H9 (cell line): ENCODE results near the gene RRP15. TPM values are rescaled to one million over a fixed set of nuclear protein-coding genes. Genes with fewer than 3 reads are reported as not detected.

Experiments used
- DNase-seq: peaks from one replicate; pipeline ENCODE4 v3.0.0-alpha.2; 2017
- H2AFZ ChIP-seq: one replicate; pipeline ENCODE4 v1.6.1; 2013; ENCODE audit warnings: mild to moderate bottlenecking, low read length, control low read depth, moderate library complexity
- H2AK5ac ChIP-seq: 2 replicates; pipeline ENCODE4 v1.6.1; 2013; ENCODE audit warnings: low read length, control low read depth, mixed read lengths; ENCODE audit not compliant: insufficient read length
- H2BK120ac ChIP-seq: one replicate; pipeline ENCODE4 v1.6.1; 2013; ENCODE audit warnings: low read depth, mild to moderate bottlenecking, low read length, control low read depth, inconsistent platforms; ENCODE audit not compliant: poor library complexity, severe bottlenecking
- H2BK12ac ChIP-seq: 2 replicates; pipeline ENCODE4 v1.6.1; 2013; ENCODE audit warnings: low read length, control low read depth, mixed read lengths, low read depth; ENCODE audit not compliant: insufficient read length
- H2BK15ac ChIP-seq: 2 replicates; pipeline ENCODE4 v1.6.1; 2013; ENCODE audit warnings: low read depth, low read length, control low read depth
- H2BK20ac ChIP-seq: one replicate; pipeline ENCODE4 v1.6.1; 2013; ENCODE audit warnings: low read depth, mild to moderate bottlenecking, low read length, control low read depth, inconsistent platforms; ENCODE audit not compliant: poor library complexity, severe bottlenecking
- H2BK5ac ChIP-seq: 2 replicates; pipeline ENCODE4 v1.6.1; 2013; ENCODE audit warnings: low read length, control low read depth, mixed read lengths; ENCODE audit not compliant: insufficient read length
- H3K14ac ChIP-seq: 2 replicates; pipeline ENCODE4 v1.6.1; 2013; ENCODE audit warnings: low read length, control low read depth; ENCODE audit not compliant: insufficient read depth
- H3K18ac ChIP-seq: 2 replicates; pipeline ENCODE4 v1.6.1; 2013; ENCODE audit warnings: low read depth, mild to moderate bottlenecking, mixed read lengths, low read length, control low read depth; ENCODE audit not compliant: insufficient read length
- H3K23ac ChIP-seq: 2 replicates; pipeline ENCODE4 v1.6.1; 2013; ENCODE audit warnings: low read length, control low read depth, mixed read lengths, low read depth; ENCODE audit not compliant: insufficient read length
- H3K23me2 ChIP-seq: 2 replicates; pipeline ENCODE4 v1.6.1; 2013; ENCODE audit warnings: low read depth, mild to moderate bottlenecking, mixed read lengths, low read length, control low read depth; ENCODE audit not compliant: insufficient read length, poor library complexity, severe bottlenecking
- H3K27ac ChIP-seq: 2 replicates; pipeline ENCODE4 v1.5.1; 2013; ENCODE audit warnings: low read length, control low read depth, mixed read lengths, low read depth; ENCODE audit not compliant: insufficient read length
- H3K27me3 ChIP-seq: 2 replicates; pipeline ENCODE4 v1.6.1; 2013; ENCODE audit warnings: low read length, control low read depth, inconsistent platforms; ENCODE audit not compliant: insufficient read depth
- H3K4ac ChIP-seq: 2 replicates; pipeline ENCODE4 v1.6.1; 2013; ENCODE audit warnings: low read depth, mild to moderate bottlenecking, control low read depth, inconsistent platforms, low read length, moderate library complexity
- H3K4me1 ChIP-seq: 2 replicates; pipeline ENCODE4 v1.6.1; 2013; ENCODE audit warnings: low read length, control low read depth, inconsistent platforms; ENCODE audit not compliant: insufficient read depth
- H3K4me2 ChIP-seq: 2 replicates; pipeline ENCODE4 v1.6.1; 2013; ENCODE audit warnings: low read length, control low read depth, mixed read lengths; ENCODE audit not compliant: insufficient read length, insufficient read depth
- H3K56ac ChIP-seq: 2 replicates; pipeline ENCODE4 v1.6.1; 2013; ENCODE audit warnings: low read depth, mild to moderate bottlenecking, mixed read lengths, low read length, control low read depth; ENCODE audit not compliant: insufficient read length
- H3K79me1 ChIP-seq: 2 replicates; pipeline ENCODE4 v1.6.1; 2013; ENCODE audit warnings: low read depth, mild to moderate bottlenecking, moderate library complexity, low read length, control low read depth, inconsistent platforms; ENCODE audit not compliant: insufficient read depth, poor library complexity, severe bottlenecking
- H3K79me2 ChIP-seq: 2 replicates; pipeline ENCODE4 v1.6.1; 2013; ENCODE audit warnings: low read length, control low read depth, inconsistent platforms; ENCODE audit not compliant: insufficient read depth
- H3K9ac ChIP-seq: 2 replicates; pipeline ENCODE4 v1.6.1; 2013; ENCODE audit warnings: low read length, control low read depth, mixed read lengths; ENCODE audit not compliant: insufficient read length; ENCODE audit errors: extremely low read depth
- H3K9me3 ChIP-seq: one replicate; pipeline ENCODE4 v1.6.1; 2013; ENCODE audit warnings: low read depth, low read length, inconsistent platforms; ENCODE audit not compliant: control insufficient read depth
- H3T11ph ChIP-seq: one replicate; pipeline ENCODE4 v1.6.1; 2013; ENCODE audit warnings: mild to moderate bottlenecking, low read length, control low read depth, inconsistent platforms
- H4K20me1 ChIP-seq: one replicate; pipeline ENCODE4 v1.6.1; 2013; ENCODE audit not compliant: control insufficient read depth, insufficient read length, insufficient read depth
- H4K5ac ChIP-seq: 2 replicates; pipeline ENCODE4 v1.6.1; 2013; ENCODE audit warnings: low read depth, mild to moderate bottlenecking, mixed read lengths, low read length, control low read depth; ENCODE audit not compliant: insufficient read length
- H4K8ac ChIP-seq: replicated peaks from 2 replicates; pipeline ENCODE4 v1.6.1; 2013; ENCODE audit warnings: low read length, control low read depth, mixed read lengths, low read depth; ENCODE audit not compliant: insufficient read length
- H4K91ac ChIP-seq: 2 replicates; pipeline ENCODE4 v1.6.1; 2013; ENCODE audit warnings: low read depth, mild to moderate bottlenecking, moderate library complexity, mixed read lengths, low read length, control low read depth; ENCODE audit not compliant: insufficient read length
- H3K27ac Mint-ChIP-seq, 3 experiments: 2 replicates in 2 of 3; 3 replicates in 1 of 3; pipeline ENCODE4 v1.8.0; 2020 to 2021; ENCODE audit warnings: mixed read lengths in 3 of 3, mild to moderate bottlenecking in 1 of 3, moderate library complexity in 1 of 3
- H3K27me3 Mint-ChIP-seq: 2 replicates; pipeline ENCODE4 v1.8.0; 2021; ENCODE audit warnings: low read depth, mild to moderate bottlenecking, moderate library complexity, mixed read lengths
- H3K36me3 Mint-ChIP-seq, 3 experiments: 2 replicates in 2 of 3; 3 replicates in 1 of 3; pipeline ENCODE4 v1.8.0; 2020 to 2021; ENCODE audit warnings: low read depth in 3 of 3, mixed read lengths in 3 of 3; ENCODE audit not compliant: insufficient read depth in 1 of 3
- H3K4me1 Mint-ChIP-seq, 2 experiments: 2 replicates each; pipeline ENCODE4 v1.8.0; 2020; ENCODE audit warnings: mixed read lengths in 2 of 2
- H3K4me3 Mint-ChIP-seq, 2 experiments: 2 replicates in 1 of 2; 3 replicates in 1 of 2; pipeline ENCODE4 v1.8.0; 2020 to 2021; ENCODE audit warnings: mild to moderate bottlenecking in 2 of 2, mixed read lengths in 2 of 2, moderate library complexity in 1 of 2
- H3K9me3 Mint-ChIP-seq, 2 experiments: 2 replicates in 1 of 2; 3 replicates in 1 of 2; pipeline ENCODE4 v1.8.0; 2020; ENCODE audit warnings: mild to moderate bottlenecking in 2 of 2, mixed read lengths in 2 of 2, moderate library complexity in 1 of 2
- CTCF ChIP-seq: fragments of 200-600 bp; sonication (generic); conservative IDR thresholded peaks from 3 replicates; pipeline ENCODE4 v1.8.0; 2021; ENCODE audit warnings: antibody characterized with exemption, mild to moderate bottlenecking
- WGBS: extraction: QIAGEN DNeasy Blood & Tissue Kit; methylation state at CpG from one replicate; pipeline ENCODE4 v1.1.7; 2013; ENCODE audit warnings: missing lambda C conversion rate, low lambda C conversion rate, mixed read lengths; ENCODE audit not compliant: insufficient read length; ENCODE audit errors: extremely low coverage; 5-methylcytosine and 5-hydroxymethylcytosine counted together
- total RNA-seq: library from RNA; stranded (reverse); gene quantifications from 2 replicates; pipeline ENCODE4 v1.2.1, GENCODE V29; 2021

RRP15 gene
- total RNA-seq, 1 experiment from 2014 or later: 48.7 TPM

- Histone ChIP-seq H3K14ac (no peak overlapping the region), H3K9me3 (no peaks in the 10 kb centered on the region), H3T11ph (no peak overlapping the region), H4K8ac (no peak overlapping the region), H3K56ac (no peak overlapping the region), H3K18ac (no peak overlapping the region), H4K91ac (no peak overlapping the region), H4K5ac (no peak overlapping the region), H2BK5ac (no peak overlapping the region), H2AK5ac (no peak overlapping the region), H3K23ac (no peak overlapping the region), H3K79me2 (no peaks in the 10 kb centered on the region), H3K4ac (no peak overlapping the region), H3K4me2 (no peak overlapping the region), H3K9ac (no peak overlapping the region), H2BK15ac (no peak overlapping the region), H3K23me2 (peaks cover 16% of the 10 kb centered on the region), H3K27ac (no peak overlapping the region), H4K20me1 (no peaks in the 10 kb centered on the region), H3K79me1 (no peaks in the 10 kb centered on the region), H2BK120ac (no peak overlapping the region), H3K4me1 (no peaks in the 10 kb centered on the region), H2BK20ac (no peak overlapping the region), H2AFZ (no peak overlapping the region), H2BK12ac (no peak overlapping the region), H3K27me3 (no peaks in the 10 kb centered on the region; the same call in 1 of the 2 replicates)
- peaks cover 26 to 32% of the 10 kb centered on the region in 2 experiments for H3K4me1 Mint-ChIP-seq
- no peak for TF ChIP-seq CTCF
- H3K27me3 Mint-ChIP-seq: no peaks in the 10 kb centered on the region; the same call in 1 of the 2 replicates
- WGBS: no CpG with 5 or more reads among the region's 7 CpGs
- peaks cover 0 to 1% (median 0%) of the 10 kb centered on the region in 3 experiments; a peak in 1 of 7 replicates for H3K36me3 Mint-ChIP-seq
- H3K4me3 Mint-ChIP-seq: no peak overlapping the region
- DNase-seq: no peak
- H3K9me3 Mint-ChIP-seq: no peaks in the 10 kb centered on the region
- no peak overlapping the region for H3K27ac Mint-ChIP-seq
Measured at GRCh38 chr1:218350035-218350525, 65.0 kb downstream of the RRP15 start.
